GM12872 (cell line): ENCODE measurements around the gene BABAM1.

Source experiments
- TF ChIP-seq, protein P1 (sequence below): IDR thresholded peaks from 3 replicates; pipeline ENCODE4 v1.5.1; 2011; ENCODE audit warnings: low read depth, mild to moderate bottlenecking, low read length, moderate library complexity; ENCODE audit not compliant: insufficient read depth

BABAM1 gene

DNA sequence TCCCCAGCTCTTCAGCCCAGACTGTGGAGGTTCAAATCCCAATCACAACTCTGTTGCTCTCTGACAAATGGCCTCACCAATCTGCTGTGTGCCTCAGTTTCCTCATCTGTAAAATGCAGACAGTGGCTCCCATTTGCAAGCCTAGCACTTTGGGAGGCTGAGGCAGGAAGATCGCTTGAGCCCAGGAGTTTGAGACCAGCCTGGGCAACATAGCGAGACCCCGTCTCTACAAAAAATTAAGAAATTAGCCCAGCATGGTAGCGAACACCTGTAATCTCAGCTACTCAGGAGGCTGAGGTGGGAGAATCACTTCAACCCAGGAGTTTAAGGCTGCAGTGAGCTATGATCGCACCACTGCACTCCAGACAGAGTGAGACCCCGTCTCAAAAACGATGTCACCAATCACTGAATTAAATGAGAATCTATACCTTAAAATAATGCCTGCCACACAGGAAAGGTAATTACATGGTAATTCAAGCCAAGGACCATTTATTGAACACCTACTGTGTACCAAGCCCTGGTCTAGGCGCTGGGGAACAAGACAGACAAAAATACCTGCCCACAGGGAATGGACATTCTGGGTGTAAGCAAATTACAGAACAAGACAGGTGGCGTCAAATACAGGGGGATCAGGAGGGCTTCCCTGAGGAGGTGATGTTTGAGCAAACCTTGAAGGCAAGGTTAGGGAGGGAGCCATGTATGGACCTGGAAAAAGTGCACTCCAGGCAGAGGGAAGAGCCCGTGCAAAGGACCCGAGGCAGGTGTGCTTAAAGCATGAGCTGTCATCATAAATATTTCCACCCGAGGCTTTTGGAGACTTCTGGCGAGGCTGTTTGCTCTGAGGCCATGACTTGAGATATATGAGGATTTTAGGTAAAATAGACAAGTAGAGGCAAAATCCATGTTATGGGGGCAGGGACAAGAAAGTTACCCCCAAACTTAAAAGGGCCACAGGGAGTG is 29.2 kb upstream of the BABAM1 start:
- TF ChIP-seq, protein P1, sequence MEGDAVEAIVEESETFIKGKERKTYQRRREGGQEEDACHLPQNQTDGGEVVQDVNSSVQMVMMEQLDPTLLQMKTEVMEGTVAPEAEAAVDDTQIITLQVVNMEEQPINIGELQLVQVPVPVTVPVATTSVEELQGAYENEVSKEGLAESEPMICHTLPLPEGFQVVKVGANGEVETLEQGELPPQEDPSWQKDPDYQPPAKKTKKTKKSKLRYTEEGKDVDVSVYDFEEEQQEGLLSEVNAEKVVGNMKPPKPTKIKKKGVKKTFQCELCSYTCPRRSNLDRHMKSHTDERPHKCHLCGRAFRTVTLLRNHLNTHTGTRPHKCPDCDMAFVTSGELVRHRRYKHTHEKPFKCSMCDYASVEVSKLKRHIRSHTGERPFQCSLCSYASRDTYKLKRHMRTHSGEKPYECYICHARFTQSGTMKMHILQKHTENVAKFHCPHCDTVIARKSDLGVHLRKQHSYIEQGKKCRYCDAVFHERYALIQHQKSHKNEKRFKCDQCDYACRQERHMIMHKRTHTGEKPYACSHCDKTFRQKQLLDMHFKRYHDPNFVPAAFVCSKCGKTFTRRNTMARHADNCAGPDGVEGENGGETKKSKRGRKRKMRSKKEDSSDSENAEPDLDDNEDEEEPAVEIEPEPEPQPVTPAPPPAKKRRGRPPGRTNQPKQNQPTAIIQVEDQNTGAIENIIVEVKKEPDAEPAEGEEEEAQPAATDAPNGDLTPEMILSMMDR, result no peak

DNA sequence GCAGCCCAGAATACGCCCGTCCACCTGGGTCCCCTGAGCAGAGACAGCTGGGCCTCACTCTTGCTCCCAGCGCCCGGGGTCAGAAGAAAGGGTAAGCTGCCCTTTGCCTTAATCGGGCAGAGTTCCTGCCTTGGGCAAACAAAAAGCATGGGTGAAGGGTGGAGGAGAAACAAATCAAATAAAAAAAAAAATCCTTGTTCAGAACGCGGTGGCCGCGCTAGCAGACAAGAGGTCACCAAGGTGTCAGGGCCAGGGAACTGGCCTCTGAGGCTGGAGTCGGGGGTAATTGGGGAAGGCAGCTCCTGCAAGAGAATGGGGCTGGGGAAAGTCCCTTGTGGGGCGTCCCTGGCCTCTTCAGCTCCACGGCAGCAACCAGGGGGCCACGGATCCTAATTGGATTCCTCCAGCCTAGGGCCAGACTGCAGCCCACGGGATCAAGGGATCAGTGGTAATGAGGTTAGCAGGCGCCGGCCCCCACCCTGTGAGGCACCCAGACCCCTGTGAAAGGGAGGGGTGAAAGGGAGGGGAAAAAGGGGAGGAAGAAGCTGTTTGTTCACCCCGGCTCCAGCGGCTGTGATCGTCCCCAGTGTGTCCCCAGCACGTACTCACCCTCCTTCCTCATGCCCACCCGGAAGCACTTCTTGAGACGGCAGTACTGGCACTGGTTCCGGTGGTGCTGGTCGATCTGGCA is 27.0 kb upstream of the BABAM1 start:
- TF ChIP-seq, protein P1, result no peak

DNA sequence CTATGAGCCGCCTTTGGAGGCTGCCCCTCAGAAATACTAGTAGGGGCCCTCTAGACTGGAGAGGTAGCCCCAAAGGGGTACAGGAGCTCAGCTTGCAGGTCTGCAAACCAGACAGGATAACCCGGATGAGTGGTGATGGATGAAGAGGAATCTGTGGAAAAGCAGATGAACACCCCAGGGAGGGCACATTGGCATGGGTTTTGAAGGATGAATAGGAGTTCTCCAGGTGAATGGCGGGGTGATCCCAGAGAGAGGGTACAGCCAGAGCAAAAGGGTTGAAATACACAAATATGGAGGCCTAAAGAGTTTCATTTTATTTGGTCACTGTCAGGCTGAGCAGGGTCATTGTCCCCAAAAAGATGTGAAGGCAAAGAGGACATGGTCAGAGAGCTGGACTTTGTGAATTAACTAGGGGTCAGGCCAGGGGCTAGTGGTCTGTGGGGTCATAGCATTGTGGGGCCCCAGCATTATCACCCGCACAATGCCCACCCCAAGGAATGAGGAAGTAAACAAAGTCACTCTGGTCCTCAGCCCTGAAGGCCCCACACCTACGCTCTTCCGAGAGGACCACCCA is 26.3 kb upstream of the BABAM1 start:
- TF ChIP-seq, protein P1, result no peak

DNA sequence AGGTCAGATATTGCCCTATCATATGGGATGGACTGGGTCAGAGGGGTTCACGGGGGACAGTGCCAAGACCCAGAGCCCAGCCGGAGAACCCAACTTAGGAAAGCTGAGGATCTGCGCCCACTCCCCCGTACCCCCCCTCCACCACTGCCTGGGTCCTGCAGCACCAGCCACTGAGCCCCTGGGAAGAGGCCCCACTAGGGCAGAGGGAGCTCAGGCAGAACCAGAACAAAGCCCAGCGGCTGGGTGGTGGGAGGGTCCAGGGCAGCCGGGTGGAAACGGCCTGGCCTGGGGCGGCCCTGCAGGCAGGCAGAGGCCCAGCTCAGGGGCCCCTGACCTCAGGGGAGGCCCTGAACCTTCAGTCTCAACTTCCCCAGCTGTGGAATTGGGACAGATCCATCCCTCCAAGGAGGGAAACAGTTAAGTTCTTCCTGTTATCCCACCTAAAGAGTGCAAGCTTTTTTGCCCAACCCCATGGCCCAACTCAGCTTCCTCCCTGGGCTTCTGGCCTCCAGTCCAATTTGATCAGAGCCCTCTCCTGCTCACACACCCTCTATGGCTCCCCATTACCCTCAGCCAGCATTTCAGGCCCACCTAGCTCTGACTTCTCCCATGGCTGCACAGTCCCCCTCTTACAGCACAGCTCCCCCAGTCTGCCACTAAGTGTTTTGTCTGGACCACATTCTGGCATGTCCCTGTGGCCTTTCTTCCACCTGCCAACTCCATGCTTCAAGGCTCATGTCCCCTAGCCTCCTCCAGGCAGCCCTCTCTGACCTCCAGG is 24.6 kb upstream of the BABAM1 start:
- TF ChIP-seq, protein P1, result no peak

DNA sequence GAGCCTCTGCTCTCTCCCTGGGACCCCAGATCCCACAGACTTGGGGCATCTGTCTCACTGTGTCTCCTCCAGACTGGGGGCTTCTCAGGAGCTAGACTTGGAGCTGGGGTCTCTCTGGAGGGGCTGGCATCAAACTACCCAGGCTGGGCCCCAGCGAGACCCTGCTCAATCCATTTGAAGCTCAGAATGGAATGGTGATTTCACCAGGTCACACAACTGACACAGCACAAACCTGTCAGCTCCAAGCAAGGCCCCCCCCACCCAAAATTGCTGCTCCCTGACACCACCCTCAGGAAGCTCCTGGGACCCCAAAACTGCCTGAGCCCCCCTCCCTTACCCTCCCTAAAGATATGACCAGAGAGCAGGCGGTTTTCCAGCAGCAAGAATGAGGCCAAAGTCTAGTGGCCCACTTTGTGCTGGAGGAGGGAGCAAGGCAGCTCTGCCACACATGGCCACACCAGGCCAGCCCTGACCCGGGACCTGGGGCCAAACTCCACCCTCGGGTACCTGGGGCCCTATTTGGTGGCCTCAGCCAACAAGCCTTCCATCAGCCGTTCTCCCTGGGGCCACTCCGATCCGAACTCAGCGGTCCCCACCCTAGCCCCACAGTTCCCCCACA is 23.9 kb upstream of the BABAM1 start:
- TF ChIP-seq, protein P1, result no peak

DNA sequence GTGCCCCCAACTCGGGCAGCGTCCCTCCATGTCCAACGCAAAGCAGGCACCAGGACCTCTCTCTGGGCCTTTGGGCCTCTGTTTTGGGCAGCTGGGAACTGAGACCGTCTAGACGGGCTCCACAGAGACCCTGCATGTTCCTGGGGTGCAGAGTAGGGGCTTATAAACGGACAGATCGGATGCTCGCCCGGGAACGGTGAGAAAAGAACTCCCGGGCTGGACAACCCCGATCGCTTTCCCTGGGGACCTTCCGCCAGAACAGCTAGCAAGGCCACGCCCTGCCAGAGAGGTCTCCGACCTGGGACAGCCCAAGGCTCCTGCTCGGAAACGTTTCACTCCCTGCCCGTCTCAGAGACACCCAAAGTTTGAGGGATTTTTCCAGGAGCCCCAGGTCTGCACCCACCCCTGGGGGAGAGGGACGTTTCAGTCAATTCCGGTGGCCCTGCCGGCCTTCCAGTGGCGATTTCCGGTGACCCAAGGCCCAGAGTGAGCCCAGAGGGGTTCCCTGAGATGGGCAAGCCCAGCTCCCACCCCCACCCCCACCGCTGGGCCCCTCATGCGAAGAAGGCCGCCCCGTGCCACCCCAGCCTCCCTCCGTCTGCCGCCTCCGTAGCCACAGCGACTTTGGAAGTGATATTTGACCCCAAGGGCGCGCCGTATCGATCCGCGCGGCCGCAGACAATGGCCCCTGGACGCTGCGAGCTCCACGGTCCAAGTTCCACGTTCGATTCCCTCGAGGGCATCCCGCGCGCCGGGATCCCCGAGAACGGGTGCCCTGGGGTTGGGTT is 23.2 kb upstream of the BABAM1 start:
- TF ChIP-seq, protein P1, result no peak
